Measurements from ENCODE around the gene MAK.

MAK gene

DNA sequence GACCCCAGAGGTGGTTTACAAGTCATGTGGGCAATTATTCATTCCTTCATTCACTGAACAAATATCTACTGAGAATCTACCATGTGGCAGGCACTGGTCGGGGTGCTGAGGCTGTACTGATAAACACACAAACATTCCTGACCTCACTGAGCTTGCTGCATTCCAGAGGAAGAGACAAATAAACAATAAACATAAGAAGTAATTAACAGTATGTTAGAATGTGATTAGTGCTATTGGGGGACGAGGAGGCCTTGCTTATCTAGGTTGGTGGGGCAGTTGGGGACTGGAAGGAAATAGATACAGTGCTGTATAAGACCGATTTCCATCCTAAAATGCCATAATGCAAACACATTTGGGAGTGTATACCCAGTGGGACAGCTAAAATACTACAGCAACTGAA, 44.1 kb downstream of the MAK start:
- Histone ChIP-seq H3K27ac (no peak overlapping the region), H3K4me3 (no peak overlapping the region)
- DNase-seq (ENCODE audit: low spot score) = no peak
- TF ChIP-seq, protein P1, sequence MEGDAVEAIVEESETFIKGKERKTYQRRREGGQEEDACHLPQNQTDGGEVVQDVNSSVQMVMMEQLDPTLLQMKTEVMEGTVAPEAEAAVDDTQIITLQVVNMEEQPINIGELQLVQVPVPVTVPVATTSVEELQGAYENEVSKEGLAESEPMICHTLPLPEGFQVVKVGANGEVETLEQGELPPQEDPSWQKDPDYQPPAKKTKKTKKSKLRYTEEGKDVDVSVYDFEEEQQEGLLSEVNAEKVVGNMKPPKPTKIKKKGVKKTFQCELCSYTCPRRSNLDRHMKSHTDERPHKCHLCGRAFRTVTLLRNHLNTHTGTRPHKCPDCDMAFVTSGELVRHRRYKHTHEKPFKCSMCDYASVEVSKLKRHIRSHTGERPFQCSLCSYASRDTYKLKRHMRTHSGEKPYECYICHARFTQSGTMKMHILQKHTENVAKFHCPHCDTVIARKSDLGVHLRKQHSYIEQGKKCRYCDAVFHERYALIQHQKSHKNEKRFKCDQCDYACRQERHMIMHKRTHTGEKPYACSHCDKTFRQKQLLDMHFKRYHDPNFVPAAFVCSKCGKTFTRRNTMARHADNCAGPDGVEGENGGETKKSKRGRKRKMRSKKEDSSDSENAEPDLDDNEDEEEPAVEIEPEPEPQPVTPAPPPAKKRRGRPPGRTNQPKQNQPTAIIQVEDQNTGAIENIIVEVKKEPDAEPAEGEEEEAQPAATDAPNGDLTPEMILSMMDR (IDR thresholded peaks at IDR 0.05) = no peak

DNA sequence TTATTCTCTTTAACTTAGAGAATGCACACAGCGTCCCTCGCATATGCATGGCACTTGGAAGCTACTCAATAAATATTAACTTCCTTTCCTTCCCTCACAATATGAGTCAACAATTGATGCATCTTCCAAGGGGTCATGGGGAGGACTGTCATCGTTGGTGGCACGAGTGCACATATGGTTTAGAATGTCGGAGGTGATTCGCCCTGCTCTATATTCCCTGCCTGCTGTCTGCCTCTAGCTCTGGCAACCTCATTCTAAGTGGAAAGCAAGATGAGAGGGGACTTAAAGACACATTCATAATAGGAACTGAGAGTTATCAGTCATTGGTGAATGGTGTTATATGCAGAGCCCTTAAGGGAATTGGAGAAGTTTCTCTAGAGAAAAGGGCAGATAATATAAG, 44.6 kb downstream of the MAK start:
- DNase-seq (ENCODE audit: low spot score) = no peak
- no peak overlapping the region for H3K4me3 ChIP-seq
- TF ChIP-seq, protein P1 (IDR thresholded peaks at IDR 0.05) = no peak
- H3K27ac ChIP-seq = no peak overlapping the region

DNA sequence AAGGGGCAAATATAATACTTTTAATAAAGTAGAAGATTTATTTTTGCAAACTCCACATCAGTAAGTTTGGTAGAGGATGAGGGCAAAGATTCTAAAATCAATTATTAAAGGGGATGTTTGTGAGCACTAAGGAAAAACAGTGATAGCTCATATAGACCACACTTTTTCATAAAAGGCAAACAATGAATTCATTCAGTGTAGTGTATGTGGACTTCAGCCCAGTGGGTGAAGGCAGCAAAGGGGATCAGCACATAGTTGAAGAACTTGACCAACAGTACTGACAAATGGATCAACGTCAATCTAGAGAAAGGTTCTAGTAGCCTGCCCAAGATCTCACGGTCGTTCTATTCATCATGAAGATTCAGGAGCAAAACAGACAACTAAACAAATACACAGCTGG, 45.3 kb downstream of the MAK start:
- TF ChIP-seq, protein P1 (IDR thresholded peaks at IDR 0.05) = no peak

DNA sequence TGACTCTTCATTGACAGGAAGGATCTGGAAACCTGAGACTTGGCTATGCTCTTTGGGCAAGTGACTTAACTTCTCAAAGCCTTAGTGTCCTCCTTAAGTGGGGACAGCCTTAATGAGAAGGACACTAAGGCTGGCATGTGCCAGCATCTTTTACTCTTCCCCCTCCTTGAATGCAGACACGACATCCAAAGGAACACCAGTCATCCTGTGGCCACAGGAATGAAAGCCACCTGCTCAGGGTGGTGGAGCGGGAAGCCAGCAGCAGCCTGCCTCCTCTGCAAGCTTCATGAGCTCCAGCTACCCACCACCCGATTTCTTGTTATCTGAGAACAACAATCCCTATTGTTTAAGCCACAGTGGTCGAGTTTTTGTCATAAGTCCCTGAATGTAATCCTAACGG, 46.2 kb downstream of the MAK start:
- TF ChIP-seq, protein P1 (IDR thresholded peaks at IDR 0.05) = no peak
- Histone ChIP-seq H3K27ac (no peak overlapping the region), H3K4me3 (no peak overlapping the region)
- no peak for DNase-seq (ENCODE audit: low spot score)

More for the DNA sequence above, 45.3 kb downstream of the MAK start:
- no peak for DNase-seq (ENCODE audit: low spot score)
- no peak overlapping the region for H3K4me3 ChIP-seq
- no peak overlapping the region for H3K27ac ChIP-seq

DNA sequence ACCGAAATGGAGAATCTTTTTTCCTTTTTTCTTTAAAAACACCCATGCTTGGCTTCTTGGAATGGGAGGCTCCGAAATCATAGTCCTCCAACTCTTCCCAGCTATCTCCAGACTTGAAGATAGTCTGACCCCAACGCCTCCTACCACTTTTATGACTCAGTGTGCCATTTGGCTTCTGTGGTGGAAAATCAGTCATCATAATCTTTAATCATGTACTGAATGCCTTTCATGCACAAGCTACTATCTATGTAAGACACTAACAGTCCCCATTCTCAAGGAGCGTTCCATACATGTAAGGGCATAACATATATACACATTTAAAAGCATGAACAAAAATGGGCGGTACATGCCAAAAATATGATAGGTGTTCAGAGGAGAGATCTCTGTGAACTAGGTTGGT, 46.7 kb downstream of the MAK start:
- Histone ChIP-seq H3K27ac (no peak overlapping the region), H3K4me3 (no peak overlapping the region)
- TF ChIP-seq, protein P1 (IDR thresholded peaks at IDR 0.05) = no peak
- DNase-seq (ENCODE audit: low spot score) = no peak

DNA sequence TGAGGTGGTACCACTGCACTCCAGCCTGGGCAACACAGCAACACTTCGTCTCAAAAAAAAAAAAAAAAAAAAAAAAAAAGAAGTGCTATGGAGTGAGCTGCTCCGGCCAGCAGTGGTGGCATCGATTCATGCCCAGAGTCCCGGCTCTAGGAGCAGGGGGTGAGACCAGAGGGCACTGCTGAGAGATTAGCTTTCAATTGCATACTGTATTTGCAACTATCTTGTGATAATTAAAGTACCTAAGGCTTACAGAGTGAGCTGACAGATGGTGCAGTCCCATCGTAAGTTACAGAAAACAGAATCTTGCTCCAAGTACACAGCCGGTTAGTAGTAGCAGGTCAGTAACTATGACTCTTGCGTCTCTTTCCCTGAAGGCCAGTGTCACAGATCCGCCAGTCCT, 59.3 kb downstream of the MAK start:
- TF ChIP-seq, protein P1 (IDR thresholded peaks at IDR 0.05) = no peak
- no peak overlapping the region for H3K27ac ChIP-seq
- no peak for DNase-seq (ENCODE audit: low spot score)
- no peak overlapping the region for H3K4me3 ChIP-seq

DNA sequence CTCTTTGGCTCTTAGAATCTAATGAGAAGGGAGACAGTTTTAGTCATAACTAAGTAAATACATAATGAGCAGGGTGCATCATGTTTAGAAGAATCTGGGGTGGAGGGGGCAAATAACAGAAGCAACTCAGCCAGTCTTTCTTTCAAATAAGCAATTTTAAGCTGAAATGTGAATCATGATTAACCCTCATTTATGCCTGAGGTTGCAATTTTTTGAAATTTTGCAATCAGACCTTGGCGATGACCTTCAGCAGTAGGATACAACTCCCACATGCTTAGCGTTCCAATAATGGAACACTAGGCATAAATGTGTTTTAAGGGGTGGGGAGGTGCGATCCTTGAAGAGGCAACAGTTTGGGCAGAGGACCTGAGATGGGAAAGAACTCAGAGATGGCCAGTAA, 60.1 kb downstream of the MAK start:
- TF ChIP-seq, protein P1 (IDR thresholded peaks at IDR 0.05) = no peak
- no peak overlapping the region for H3K27ac ChIP-seq
- DNase-seq (ENCODE audit: low spot score) = no peak
- no peak overlapping the region for H3K4me3 ChIP-seq

Data from coronary artery (tissue), 2 donors.